Endometrial microvascular endothelial cells (primary cell): Measurements from ENCODE around the gene GALK1. TPM values are rescaled to one million over a fixed set of nuclear protein-coding genes. Genes with fewer than 3 reads are reported as not detected.
"Not testable (repeated sequence)": the region's sequence is repeated elsewhere in the genome, so short reads cannot be mapped to it uniquely, and the experiment has no call there.

Source experiments
- in situ Hi-C: cut with HindIII; loops from 2 replicates; pipeline ENCODE4 v1.10.0; 2017; ENCODE audit warnings: low sequenced_read_pairs, low pct_unique_long_range_greater_than_20kb; ENCODE audit errors: inconsistent ontology term
- total RNA-seq: library from RNA; depleted of rRNA; stranded (reverse); fragments of >200 nt; gene quantifications from one replicate; pipeline ENCODE4 v1.2.3, GENCODE V29; 2015; ENCODE audit errors: inconsistent ontology term

The GALK1 gene
- total RNA-seq, result 65.8 TPM

GRCh38 chr17:75764711-75765421, at the start of gene GALK1:
GALK1 (minus strand) TSS chr17:75765192; CDS start chr17:75765136, 56 bp downstream.
- in situ Hi-C loops, result no loop called here

GRCh38 chr17:75814021-75814395, 49.0 kb upstream of the GALK1 start:
- in situ Hi-C loops, result no loop called here

- in situ Hi-C loops, result no loop called here
These were observed 48.4 kb upstream of the GALK1 start for GRCh38 chr17:75813081-75814020.

GRCh38 chr17:75812096-75813013, 47.4 kb upstream of the GALK1 start:
- in situ Hi-C loops, result no loop called here

- in situ Hi-C loops, result no loop called here
These were observed 46.2 kb upstream of the GALK1 start for GRCh38 chr17:75811174-75811573.

GRCh38 chr17:75810756-75811155, 45.8 kb upstream of the GALK1 start:
- in situ Hi-C loops, result not testable (repeated sequence)

- in situ Hi-C loops, result no loop called here
These were observed 45.2 kb upstream of the GALK1 start for GRCh38 chr17:75810216-75810615.

GRCh38 chr17:75809631-75810111, 44.7 kb upstream of the GALK1 start:
- in situ Hi-C loops, result no loop called here

- in situ Hi-C loops, result no loop called here
These were observed 44.1 kb upstream of the GALK1 start for GRCh38 chr17:75808905-75809621.

GRCh38 chr17:75808549-75808904, 43.5 kb upstream of the GALK1 start:
- in situ Hi-C loops, result no loop called here

GRCh38 chr17:75807861-75808260, 42.9 kb upstream of the GALK1 start:
- in situ Hi-C loops, result no loop called here

- in situ Hi-C loops, result no loop called here
These were observed 42.0 kb upstream of the GALK1 start for GRCh38 chr17:75806822-75807500.

- in situ Hi-C loops, result no loop called here
These were observed 38.9 kb upstream of the GALK1 start for GRCh38 chr17:75803883-75804282.

GRCh38 chr17:75799402-75799801, 34.4 kb upstream of the GALK1 start:
- in situ Hi-C loops, result no loop called here

GRCh38 chr17:75795820-75796607, 31.0 kb upstream of the GALK1 start:
- in situ Hi-C loops, result no loop called here

- in situ Hi-C loops, result no loop called here
These were observed 28.5 kb upstream of the GALK1 start for GRCh38 chr17:75793460-75793859.

- in situ Hi-C loops, result no loop called here
These were observed 26.3 kb upstream of the GALK1 start for GRCh38 chr17:75791254-75791653.
